Trophoblast cell (in vitro differentiated cells and primary cell): Measurements from ENCODE around the gene SNX32.

Source experiments
- DNase-seq, 2 donors: peaks; one replicate each; pipeline ENCODE4 v3.0.0-alpha.2; 2016
- H2AFZ ChIP-seq: 2 replicates; pipeline ENCODE4 v1.6.1; 2013; ENCODE audit warnings: low read length, moderate library complexity, mild to moderate bottlenecking; ENCODE audit not compliant: insufficient read depth, poor library complexity
- H2AK5ac ChIP-seq: 2 replicates; pipeline ENCODE4 v1.6.1; 2013; ENCODE audit warnings: mild to moderate bottlenecking, low read length
- H2BK120ac ChIP-seq: 2 replicates; pipeline ENCODE4 v1.6.1; 2013; ENCODE audit warnings: low read length, mild to moderate bottlenecking, moderate library complexity; ENCODE audit not compliant: insufficient read depth, poor library complexity
- H2BK12ac ChIP-seq: 2 replicates; pipeline ENCODE4 v1.6.1; 2013; ENCODE audit warnings: mild to moderate bottlenecking, low read length, moderate library complexity
- H2BK5ac ChIP-seq: 2 replicates; pipeline ENCODE4 v1.6.1; 2013; ENCODE audit warnings: low read length, low read depth, moderate library complexity, mild to moderate bottlenecking; ENCODE audit not compliant: poor library complexity
- H3K14ac ChIP-seq: 2 replicates; pipeline ENCODE4 v1.6.1; 2013; ENCODE audit warnings: mild to moderate bottlenecking, low read length
- H3K18ac ChIP-seq: 2 replicates; pipeline ENCODE4 v1.6.1; 2013; ENCODE audit warnings: mild to moderate bottlenecking, low read length
- H3K23ac ChIP-seq: 2 replicates; pipeline ENCODE4 v1.6.1; 2013; ENCODE audit warnings: low read length
- H3K27ac ChIP-seq: 2 replicates; pipeline ENCODE4 v1.5.1; 2013; ENCODE audit warnings: low read depth, mild to moderate bottlenecking, inconsistent platforms, low read length, moderate library complexity
- H3K27me3 ChIP-seq: 2 replicates; pipeline ENCODE4 v1.6.1; 2013; ENCODE audit warnings: inconsistent platforms, mild to moderate bottlenecking, low read length, moderate library complexity; ENCODE audit not compliant: insufficient read depth
- H3K36me3 ChIP-seq, 2 experiments: 1 replicate in 1 of 2; 2 replicates in 1 of 2; pipeline ENCODE4 v1.6.1; 2013; ENCODE audit warnings: low read length in 2 of 2, mild to moderate bottlenecking in 2 of 2, moderate library complexity in 1 of 2; ENCODE audit not compliant: insufficient read depth in 2 of 2, control insufficient read depth in 1 of 2
- H3K4ac ChIP-seq: 2 replicates; pipeline ENCODE4 v1.6.1; 2013; ENCODE audit warnings: low read depth, mild to moderate bottlenecking, low read length, moderate library complexity
- H3K4me1 ChIP-seq, 2 experiments: 1 replicate in 1 of 2; 2 replicates in 1 of 2; pipeline ENCODE4 v1.6.1; 2013; ENCODE audit warnings: low read length in 2 of 2, mild to moderate bottlenecking in 2 of 2, moderate library complexity in 1 of 2; ENCODE audit not compliant: insufficient read depth in 2 of 2, control insufficient read depth in 1 of 2
- H3K4me2 ChIP-seq: 2 replicates; pipeline ENCODE4 v1.6.1; 2013; ENCODE audit warnings: inconsistent platforms, mild to moderate bottlenecking, low read length, moderate library complexity
- H3K4me3 ChIP-seq: 2 replicates; pipeline ENCODE4 v1.5.1; 2013; ENCODE audit warnings: mild to moderate bottlenecking, low read depth, low read length, inconsistent platforms
- H3K79me1 ChIP-seq: one replicate; pipeline ENCODE4 v1.6.1; 2013; ENCODE audit warnings: low read length
- H3K79me2 ChIP-seq: 2 replicates; pipeline ENCODE4 v1.6.1; 2013; ENCODE audit warnings: low read length, mild to moderate bottlenecking; ENCODE audit not compliant: control insufficient read depth, insufficient read depth, poor library complexity
- H3K9ac ChIP-seq: 2 replicates; pipeline ENCODE4 v1.6.1; 2013; ENCODE audit warnings: mild to moderate bottlenecking, low read length
- H3K9me3 ChIP-seq: 2 replicates; pipeline ENCODE4 v1.6.1; 2013; ENCODE audit warnings: low read depth, mild to moderate bottlenecking, control low read depth, inconsistent platforms, low read length; ENCODE audit not compliant: insufficient read depth
- H4K12ac ChIP-seq: 2 replicates; pipeline ENCODE4 v1.6.1; 2013; ENCODE audit warnings: low read depth, mild to moderate bottlenecking, low read length, moderate library complexity
- H4K8ac ChIP-seq: 2 replicates; pipeline ENCODE4 v1.6.1; 2013; ENCODE audit warnings: low read depth, mild to moderate bottlenecking, low read length, moderate library complexity
- H4K91ac ChIP-seq: one replicate; pipeline ENCODE4 v1.6.1; 2013; ENCODE audit warnings: low read depth, mild to moderate bottlenecking, low read length, moderate library complexity
- WGBS: extraction: QIAGEN DNeasy Blood & Tissue Kit; methylation state at CpG from one replicate; pipeline ENCODE4 v1.1.7; 2013; ENCODE audit warnings: missing lambda C conversion rate; ENCODE audit not compliant: insufficient read length, insufficient coverage; ENCODE audit errors: extremely low coverage; 5-methylcytosine and 5-hydroxymethylcytosine counted together

The SNX32 gene

GRCh38 chr11:65861165-65861505, 27.4 kb downstream of the SNX32 start:
- no peak overlapping the region for H3K23ac ChIP-seq
- no CpG with 5 or more reads among the region's 14 CpGs for WGBS

GRCh38 chr11:65861533-65862183, 27.9 kb downstream of the SNX32 start:
- no CpG with 5 or more reads among the region's 13 CpGs for WGBS
- H3K79me1 ChIP-seq = peaks cover 30% of the 10 kb centered on the region
- no peak overlapping the region for H3K18ac ChIP-seq
- H2AK5ac ChIP-seq = no peak overlapping the region
- H2BK120ac ChIP-seq = no peak overlapping the region
- H4K12ac ChIP-seq = no peak overlapping the region
- H3K9ac ChIP-seq = peak overlapping the region; percentile 95
- peaks cover 10 to 11% of the 10 kb centered on the region in 2 experiments for H3K4me1 ChIP-seq
- no peak overlapping the region for H4K91ac ChIP-seq
- no peak overlapping the region for H2BK12ac ChIP-seq
- no peak overlapping the region for H2BK5ac ChIP-seq
- no peak overlapping the region for H3K27ac ChIP-seq
- H3K9me3 ChIP-seq = no peaks in the 10 kb centered on the region
- H3K36me3 ChIP-seq = peaks cover 51 to 52% of the 10 kb centered on the region in 2 experiments
- peak overlapping the region; percentile 83 for H3K4me2 ChIP-seq
- H3K79me2 ChIP-seq = peaks cover 27% of the 10 kb centered on the region
- H4K8ac ChIP-seq = no peak overlapping the region
- peak overlapping the region; percentile 90 for H3K4ac ChIP-seq
- H3K14ac ChIP-seq = no peak overlapping the region
- H3K4me3 ChIP-seq = peak overlapping the region; percentile 93
- no peak overlapping the region for H3K23ac ChIP-seq
- DNase-seq = no peak
- H3K27me3 ChIP-seq = no peaks in the 10 kb centered on the region
- no peak overlapping the region for H2AFZ ChIP-seq

More at GRCh38 chr11:65861165-65861505, 27.4 kb downstream of the SNX32 start:
- Histone ChIP-seq H4K8ac (peak overlapping the region; percentile 90), H3K9me3 (no peaks in the 10 kb centered on the region), H3K4me3 (peak overlapping the region; percentile 93), H3K18ac (peak overlapping the region; percentile 84), H4K12ac (peak overlapping the region; percentile 86), H3K4me1 (peaks cover 14 to 15% of the 10 kb centered on the region in 2 experiments), H2AFZ (peak overlapping the region; percentile 58), H2AK5ac (peak overlapping the region; percentile 91), H3K36me3 (peaks cover 52 to 53% of the 10 kb centered on the region in 2 experiments), H3K4me2 (peak overlapping the region; percentile 83), H3K27ac (peak overlapping the region; percentile 91), H4K91ac (peak overlapping the region; percentile 90), H3K14ac (peak overlapping the region; percentile 91), H3K4ac (peak overlapping the region; percentile 90), H3K27me3 (no peaks in the 10 kb centered on the region), H3K79me2 (peaks cover 33% of the 10 kb centered on the region), H2BK12ac (peak overlapping the region; percentile 7), H2BK5ac (peak overlapping the region; percentile 59), H3K79me1 (peaks cover 30% of the 10 kb centered on the region), H3K9ac (peak overlapping the region; percentile 95), H2BK120ac (peak overlapping the region; percentile 85)
- DNase-seq = no peak

GRCh38 chr11:65862191-65862735, 28.5 kb downstream of the SNX32 start:
- Histone ChIP-seq H2BK12ac (no peak overlapping the region), H3K4me3 (no peak overlapping the region), H3K27ac (no peak overlapping the region), H3K14ac (no peak overlapping the region), H3K18ac (no peak overlapping the region), H3K79me1 (peaks cover 26% of the 10 kb centered on the region), H3K4ac (peak overlapping the region; percentile 5), H3K4me2 (peak overlapping the region; percentile 83), H3K79me2 (peaks cover 21% of the 10 kb centered on the region), H3K36me3 (peaks cover 54 to 56% of the 10 kb centered on the region in 2 experiments), H3K23ac (no peak overlapping the region), H2AK5ac (no peak overlapping the region), H2AFZ (no peak overlapping the region), H2BK120ac (no peak overlapping the region), H4K91ac (no peak overlapping the region), H4K8ac (no peak overlapping the region), H4K12ac (no peak overlapping the region), H2BK5ac (no peak overlapping the region), H3K4me1 (peaks cover 10 to 11% of the 10 kb centered on the region in 2 experiments), H3K9me3 (no peaks in the 10 kb centered on the region), H3K27me3 (no peaks in the 10 kb centered on the region), H3K9ac (no peak overlapping the region)
- no peak for DNase-seq
- WGBS = no CpG with 5 or more reads among the region's 5 CpGs

- Histone ChIP-seq H2AK5ac (no peak overlapping the region), H3K9me3 (no peaks in the 10 kb centered on the region), H3K36me3 (peaks cover 61 to 63% of the 10 kb centered on the region in 2 experiments), H4K8ac (no peak overlapping the region), H3K27me3 (no peaks in the 10 kb centered on the region), H3K4me1 (peaks cover 12 to 14% of the 10 kb centered on the region in 2 experiments), H4K12ac (no peak overlapping the region), H2BK12ac (no peak overlapping the region), H3K79me1 (peaks cover 19% of the 10 kb centered on the region), H4K91ac (no peak overlapping the region), H2BK120ac (no peak overlapping the region), H2AFZ (no peak overlapping the region), H3K4me2 (no peak overlapping the region), H3K27ac (no peak overlapping the region), H3K23ac (no peak overlapping the region), H2BK5ac (no peak overlapping the region), H3K18ac (no peak overlapping the region), H3K9ac (no peak overlapping the region), H3K79me2 (peaks cover 14% of the 10 kb centered on the region), H3K4me3 (no peak overlapping the region), H3K4ac (no peak overlapping the region), H3K14ac (no peak overlapping the region)
- DNase-seq = no peak
- no CpG with 5 or more reads among the region's 24 CpGs for WGBS
These were observed 29.5 kb downstream of the SNX32 start for GRCh38 chr11:65862941-65863888.
